Camera-type eye (tissue), 1 donor: ENCODE data around the gene RSPH10B2. TPM values are rescaled to one million over a fixed set of nuclear protein-coding genes. Genes with fewer than 3 reads are reported as not detected.

Experiments
- total RNA-seq: library from RNA; depleted of rRNA; stranded (reverse); fragments of >200 nt; gene quantifications from one replicate; pipeline ENCODE4 v1.2.3, GENCODE V29; 2014

The RSPH10B2 gene
- total RNA-seq, result not detected

GRCh38 chr7:6753964-6754363 is at the start of gene RSPH10B2:
TSS of gene RSPH10B2 (plus strand) at chr7:6754103. CDS start at chr7:6757678, 3,575 bp downstream.

GRCh38 chr7:6706666-6707407 is 47.1 kb upstream of the RSPH10B2 start, which contains the start of gene ZNF12:
TSS of gene ZNF12 (minus strand) at chr7:6706947. CDS start at chr7:6705173, 1,774 bp downstream.

GRCh38 chr7:6826151-6826550 is 72.2 kb downstream of the RSPH10B2 start, which contains the start of gene CCZ1B:
TSS of gene CCZ1B (minus strand) at chr7:6826275. CDS start at chr7:6826197, 78 bp downstream.

Other genes starting within 250 kb of the RSPH10B2 start
- not detected for gene GRID2IP, start 202.6 kb upstream of the RSPH10B2 start, total RNA-seq
- 60.5 TPM for gene ZDHHC4, start 176.6 kb upstream of the RSPH10B2 start, total RNA-seq
- gene INTS15, start 164.1 kb upstream of the RSPH10B2 start, total RNA-seq, result 21.0 TPM
- 20.7 TPM for gene ZNF853, start 138.5 kb upstream of the RSPH10B2 start, total RNA-seq
- 35.3 TPM for gene ZNF316, start 116.8 kb upstream of the RSPH10B2 start, total RNA-seq
- 45.3 TPM for gene ZNF12, start 47.2 kb upstream of the RSPH10B2 start, total RNA-seq
- 68.2 TPM for gene CCZ1B, start 72.2 kb downstream of the RSPH10B2 start, total RNA-seq